Measurements from ENCODE around the gene HAO1. TPM values are rescaled to one million over a fixed set of nuclear protein-coding genes. Genes with fewer than 3 reads are reported as not detected.

The HAO1 gene
- polyA plus RNA-seq, 1 donor (not counting 4 experiments of a cell fraction or from before 2014, with no cell fraction given) = not detected

GRCh38 chr20:7897781-7898364 lies 42.4 kb downstream of the HAO1 start:
- Histone ChIP-seq H3K27me3 (ENCODE audit: control insufficient read depth, extremely low read depth, insufficient read depth, low read length) (no peaks in the 10 kb centered on the region), H4K20me1 (ENCODE audit: control insufficient read depth, extremely low read depth, insufficient read depth, low read length) (no peaks in the 10 kb centered on the region), H3K4me2 (ENCODE audit: control insufficient read depth, extremely low read depth, insufficient read depth, low read depth, low read length) (no peak overlapping the region), H3K9me3 (ENCODE audit: control insufficient read depth, low read depth, low read length) (no peaks in the 10 kb centered on the region), H2AFZ (ENCODE audit: control insufficient read depth, low read length) (no peak overlapping the region), H3K36me3 (ENCODE audit: control insufficient read depth in 2 of 2, extremely low read depth in 1 of 2, insufficient read depth in 2 of 2, low read length in 2 of 2) (no peaks in the 10 kb centered on the region), H3K4me3 (ENCODE audit: control insufficient read depth in 2 of 3, extremely low read depth in 1 of 3, insufficient read depth in 2 of 3, low read depth in 1 of 3, low read length in 3 of 3) (no peak overlapping the region), H3K9me1 (ENCODE audit: control insufficient read depth, extremely low read depth, insufficient read depth, low read length) (no peaks in the 10 kb centered on the region), H3K79me2 (ENCODE audit: control insufficient read depth, insufficient read depth, low read length) (no peaks in the 10 kb centered on the region), H3K4me1 (ENCODE audit: control insufficient read depth, extremely low read depth, insufficient read depth, low read length) (peaks cover 6% of the 10 kb centered on the region), H3K9ac (ENCODE audit: control insufficient read depth, extremely low read depth, insufficient read depth, low read length) (no peak overlapping the region), H3K27ac (ENCODE audit: control insufficient read depth, insufficient read depth, low read length) (no peak overlapping the region)
- dilution Hi-C loops (cut with MboI; ENCODE audit: extremely low pct_ligation_motif_present, low sequenced_read_pairs) = no loop called here
- FAIRE-seq (no peak), DNase-seq (ENCODE audit: low read depth, low spot score) (no peak)
- TF ChIP-seq CTCF (optimal IDR thresholded peaks at IDR 0.05 in 1 of 3, IDR thresholded peaks at IDR 0.05 in 1 of 3, conservative IDR thresholded peaks at IDR 0.05 in 1 of 3; ENCODE audit: extremely low read depth in 1 of 3, insufficient read depth in 2 of 3, low read length in 3 of 3) (no peak), EZH2 (IDR thresholded peaks at IDR 0.05; ENCODE audit: low read length) (no peak)

GRCh38 chr20:7893014-7893730 lies 47.1 kb downstream of the HAO1 start:
- no peak for TF ChIP-seq CTCF (optimal IDR thresholded peaks at IDR 0.05 in 1 of 3, IDR thresholded peaks at IDR 0.05 in 1 of 3, conservative IDR thresholded peaks at IDR 0.05 in 1 of 3; ENCODE audit: extremely low read depth in 1 of 3, insufficient read depth in 2 of 3, low read length in 3 of 3)
- no peak for TF ChIP-seq EZH2 (IDR thresholded peaks at IDR 0.05; ENCODE audit: low read length)
- no peaks in the 10 kb centered on the region for H3K36me3 ChIP-seq (ENCODE audit: control insufficient read depth in 2 of 2, extremely low read depth in 1 of 2, insufficient read depth in 2 of 2, low read length in 2 of 2)
- no peaks in the 10 kb centered on the region for H3K27me3 ChIP-seq (ENCODE audit: control insufficient read depth, extremely low read depth, insufficient read depth, low read length)
- H2AFZ ChIP-seq (ENCODE audit: control insufficient read depth, low read length) = no peak overlapping the region
- peak; percentile 15 for DNase-seq (ENCODE audit: low read depth, low spot score)
- H3K27ac ChIP-seq (ENCODE audit: control insufficient read depth, insufficient read depth, low read length) = no peak overlapping the region
- FAIRE-seq = no peak
- H3K4me3 ChIP-seq (ENCODE audit: control insufficient read depth in 2 of 3, extremely low read depth in 1 of 3, insufficient read depth in 2 of 3, low read depth in 1 of 3, low read length in 3 of 3) = no peak overlapping the region
- H3K9me3 ChIP-seq (ENCODE audit: control insufficient read depth, low read depth, low read length) = no peaks in the 10 kb centered on the region
- no peak overlapping the region for H3K4me2 ChIP-seq (ENCODE audit: control insufficient read depth, extremely low read depth, insufficient read depth, low read depth, low read length)
- no peaks in the 10 kb centered on the region for H4K20me1 ChIP-seq (ENCODE audit: control insufficient read depth, extremely low read depth, insufficient read depth, low read length)
- peaks cover 8% of the 10 kb centered on the region for H3K4me1 ChIP-seq (ENCODE audit: control insufficient read depth, extremely low read depth, insufficient read depth, low read length)
- dilution Hi-C loops (cut with MboI; ENCODE audit: extremely low pct_ligation_motif_present, low sequenced_read_pairs) = no loop called here
- H3K9ac ChIP-seq (ENCODE audit: control insufficient read depth, extremely low read depth, insufficient read depth, low read length) = no peak overlapping the region
- H3K9me1 ChIP-seq (ENCODE audit: control insufficient read depth, extremely low read depth, insufficient read depth, low read length) = no peaks in the 10 kb centered on the region
- no peaks in the 10 kb centered on the region for H3K79me2 ChIP-seq (ENCODE audit: control insufficient read depth, insufficient read depth, low read length)
